ENCODE measurements around the gene CTAG2. TPM values are rescaled to one million over a fixed set of nuclear protein-coding genes. Genes with fewer than 3 reads are reported as not detected.
"Not testable (repeated sequence)": the region's sequence is repeated elsewhere in the genome, so short reads cannot be mapped to it uniquely, and the experiment has no call there.

Gene CTAG2
- total RNA-seq, 1 experiment from 2014 or later, result not detected

DNA sequence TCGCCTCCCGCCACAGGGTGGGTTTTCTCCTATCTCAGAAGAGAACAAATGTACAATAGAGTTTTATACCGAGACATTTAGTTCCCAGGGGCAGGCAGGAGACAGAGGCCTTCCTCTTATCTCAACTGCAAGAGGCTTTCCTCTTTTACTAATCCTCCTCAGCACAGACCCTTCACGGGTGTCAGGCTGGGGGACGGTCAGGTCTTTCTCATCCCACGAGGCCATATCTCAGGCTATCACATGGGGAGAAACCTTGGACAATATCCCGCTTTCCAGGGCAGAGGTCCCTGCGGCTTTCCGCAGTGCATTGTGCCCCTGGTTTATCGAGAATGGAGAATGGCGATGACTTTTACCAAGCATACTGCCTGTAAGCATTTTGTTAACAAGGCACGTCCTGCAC lies 44.6 kb downstream of the CTAG2 start:
- peaks cover 9 to 10% of the 10 kb centered on the region in 2 experiments; a peak in 3 of 4 replicates for H3K4me1 ChIP-seq (ENCODE audit: control insufficient read depth in 1 of 2, insufficient read depth in 2 of 2, low read length in 2 of 2)
- H3K27ac ChIP-seq (ENCODE audit: low read depth, low read length); H3K4me2 ChIP-seq (ENCODE audit: low read length); ATAC-seq; BruUV-seq (replicated peaks); H3K9me3 ChIP-seq (ENCODE audit: control insufficient read depth in 1 of 2, insufficient read depth in 1 of 2, low read depth in 1 of 2, low read length in 2 of 2); H3K79me2 ChIP-seq (ENCODE audit: insufficient read depth, low read length); RAD21 ChIA-PET (ENCODE audit: low non-redundant PET in 1 of 2, low total read pairs in 2 of 2, uncharacterized antibody in 2 of 2, unreplicated experiment in 2 of 2); POLR2A ChIA-PET; H4K20me1 ChIP-seq (ENCODE audit: insufficient read depth); H3K9me2 ChIP-seq (ENCODE audit: insufficient read depth); H3K27me3 ChIP-seq (ENCODE audit: insufficient read depth, low read length); H3K9ac ChIP-seq (ENCODE audit: low read length); intact Hi-C loops (cut with micrococcal nuclease); H2AFZ ChIP-seq (ENCODE audit: low read depth, low read length, poor library complexity, severe bottlenecking); CTCF ChIA-PET; H3K4me3 ChIP-seq (replicated peaks in 1 of 2; ENCODE audit: low read depth in 1 of 2, low read length in 2 of 2); H3K36me3 ChIP-seq (ENCODE audit: control insufficient read depth in 1 of 2, insufficient read depth in 2 of 2, low read length in 2 of 2); DNase-seq (ENCODE audit: low read depth, low spot score): not testable (repeated sequence)

DNA sequence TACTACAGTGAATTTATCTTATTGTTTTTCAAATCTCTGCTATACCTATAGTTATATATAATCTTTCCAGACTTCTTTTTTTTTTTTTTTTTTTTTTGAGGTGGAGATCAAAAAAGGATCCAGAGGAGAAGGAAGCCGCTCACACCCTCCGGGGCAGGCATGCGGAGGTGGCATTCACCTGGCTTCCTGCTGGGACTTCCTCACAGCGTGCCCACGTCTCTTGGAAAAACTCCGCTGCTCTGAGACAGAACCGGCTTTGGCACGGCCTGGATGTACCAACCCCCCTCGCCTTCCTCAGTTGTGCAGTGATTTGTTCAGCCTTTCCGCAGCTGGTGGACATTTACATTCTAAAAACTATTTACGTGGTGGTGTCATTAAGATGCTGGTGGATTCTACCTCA lies 45.4 kb downstream of the CTAG2 start:
- BruUV-seq (replicated peaks); RAD21 ChIA-PET (ENCODE audit: low non-redundant PET in 1 of 2, low total read pairs in 2 of 2, uncharacterized antibody in 2 of 2, unreplicated experiment in 2 of 2); CTCF ChIA-PET: not testable (repeated sequence)

DNA sequence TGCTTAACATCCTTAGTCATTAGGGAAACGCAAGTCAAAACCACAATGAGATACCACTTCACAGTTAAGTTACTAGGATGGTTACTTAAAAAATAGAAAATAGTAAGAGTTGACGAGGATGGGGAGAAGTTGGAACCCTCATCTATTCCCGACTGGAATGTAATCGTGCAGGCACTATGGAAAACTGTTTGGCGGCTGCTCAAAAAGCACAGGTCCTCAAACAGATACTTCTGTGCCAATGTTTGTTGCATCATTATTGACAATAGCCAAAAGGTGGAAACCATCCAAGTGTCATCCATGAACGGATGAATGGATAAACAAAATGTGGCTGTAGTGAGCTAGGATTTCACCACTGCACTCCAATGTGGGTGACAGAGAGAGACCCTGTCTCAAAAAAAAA lies 46.0 kb downstream of the CTAG2 start:
- no peaks in the 10 kb centered on the region for H3K9me3 ChIP-seq (ENCODE audit: control insufficient read depth in 1 of 2, insufficient read depth in 1 of 2, low read depth in 1 of 2, low read length in 2 of 2)
- no peaks in the 10 kb centered on the region for H4K20me1 ChIP-seq (ENCODE audit: insufficient read depth)
- no peak overlapping the region for H3K9ac ChIP-seq (ENCODE audit: low read length)
- H3K27ac ChIP-seq (ENCODE audit: low read depth, low read length), result no peak overlapping the region
- BruUV-seq (replicated peaks), result no TSS peak
- peaks cover 16 to 17% of the 10 kb centered on the region in 2 experiments for H3K4me1 ChIP-seq (ENCODE audit: control insufficient read depth in 1 of 2, insufficient read depth in 2 of 2, low read length in 2 of 2)
- no peak overlapping the region for H2AFZ ChIP-seq (ENCODE audit: low read depth, low read length, poor library complexity, severe bottlenecking)
- H3K27me3 ChIP-seq (ENCODE audit: insufficient read depth, low read length), result no peaks in the 10 kb centered on the region
- H3K79me2 ChIP-seq (ENCODE audit: insufficient read depth, low read length), result no peaks in the 10 kb centered on the region
- no peaks in the 10 kb centered on the region for H3K36me3 ChIP-seq (ENCODE audit: control insufficient read depth in 1 of 2, insufficient read depth in 2 of 2, low read length in 2 of 2)
- no peak overlapping the region for H3K4me3 ChIP-seq (replicated peaks in 1 of 2; ENCODE audit: low read depth in 1 of 2, low read length in 2 of 2)
- POLR2A ChIA-PET, result no interaction called here
- ATAC-seq, result no peak
- no peak overlapping the region for H3K4me2 ChIP-seq (ENCODE audit: low read length)
- TF ChIP-seq, protein P1, sequence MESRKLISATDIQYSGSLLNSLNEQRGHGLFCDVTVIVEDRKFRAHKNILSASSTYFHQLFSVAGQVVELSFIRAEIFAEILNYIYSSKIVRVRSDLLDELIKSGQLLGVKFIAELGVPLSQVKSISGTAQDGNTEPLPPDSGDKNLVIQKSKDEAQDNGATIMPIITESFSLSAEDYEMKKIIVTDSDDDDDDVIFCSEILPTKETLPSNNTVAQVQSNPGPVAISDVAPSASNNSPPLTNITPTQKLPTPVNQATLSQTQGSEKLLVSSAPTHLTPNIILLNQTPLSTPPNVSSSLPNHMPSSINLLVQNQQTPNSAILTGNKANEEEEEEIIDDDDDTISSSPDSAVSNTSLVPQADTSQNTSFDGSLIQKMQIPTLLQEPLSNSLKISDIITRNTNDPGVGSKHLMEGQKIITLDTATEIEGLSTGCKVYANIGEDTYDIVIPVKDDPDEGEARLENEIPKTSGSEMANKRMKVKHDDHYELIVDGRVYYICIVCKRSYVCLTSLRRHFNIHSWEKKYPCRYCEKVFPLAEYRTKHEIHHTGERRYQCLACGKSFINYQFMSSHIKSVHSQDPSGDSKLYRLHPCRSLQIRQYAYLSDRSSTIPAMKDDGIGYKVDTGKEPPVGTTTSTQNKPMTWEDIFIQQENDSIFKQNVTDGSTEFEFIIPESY (IDR thresholded peaks at IDR 0.05; ENCODE audit: extremely low read depth, insufficient replicate concordance, low read length), result no peak
- TF ChIP-seq YY1 (IDR thresholded peaks at IDR 0.05; ENCODE audit: extremely low read depth, insufficient replicate concordance, low read depth, low read length) (no peak), TCF7L2 (IDR thresholded peaks at IDR 0.05; ENCODE audit: borderline replicate concordance, extremely low read depth, insufficient read depth, insufficient read length) (no peak), RAD21 (IDR thresholded peaks at IDR 0.05; ENCODE audit: low read depth) (no peak)
- TF ChIP-seq, protein P2, sequence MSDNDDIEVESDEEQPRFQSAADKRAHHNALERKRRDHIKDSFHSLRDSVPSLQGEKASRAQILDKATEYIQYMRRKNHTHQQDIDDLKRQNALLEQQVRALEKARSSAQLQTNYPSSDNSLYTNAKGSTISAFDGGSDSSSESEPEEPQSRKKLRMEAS (IDR thresholded peaks at IDR 0.05), result no peak
- RAD21 ChIA-PET (ENCODE audit: low non-redundant PET in 1 of 2, low total read pairs in 2 of 2, uncharacterized antibody in 2 of 2, unreplicated experiment in 2 of 2), result no interaction called here
- intact Hi-C loops (cut with micrococcal nuclease), result no loop called here
- CTCF ChIA-PET, result no interaction called here
- H3K9me2 ChIP-seq (ENCODE audit: insufficient read depth), result no peaks in the 10 kb centered on the region
- no peak for DNase-seq (ENCODE audit: low read depth, low spot score)

More for the DNA sequence above, 45.4 kb downstream of the CTAG2 start:
- H3K4me2 ChIP-seq (ENCODE audit: low read length); H3K79me2 ChIP-seq (ENCODE audit: insufficient read depth, low read length); DNase-seq (ENCODE audit: low read depth, low spot score); H3K4me3 ChIP-seq (replicated peaks in 1 of 2; ENCODE audit: low read depth in 1 of 2, low read length in 2 of 2); H3K27me3 ChIP-seq (ENCODE audit: insufficient read depth, low read length); POLR2A ChIA-PET; ATAC-seq; intact Hi-C loops (cut with micrococcal nuclease); H3K9ac ChIP-seq (ENCODE audit: low read length); H3K9me3 ChIP-seq (ENCODE audit: control insufficient read depth in 1 of 2, insufficient read depth in 1 of 2, low read depth in 1 of 2, low read length in 2 of 2); H4K20me1 ChIP-seq (ENCODE audit: insufficient read depth); H3K27ac ChIP-seq (ENCODE audit: low read depth, low read length); H3K9me2 ChIP-seq (ENCODE audit: insufficient read depth); H2AFZ ChIP-seq (ENCODE audit: low read depth, low read length, poor library complexity, severe bottlenecking); H3K36me3 ChIP-seq (ENCODE audit: control insufficient read depth in 1 of 2, insufficient read depth in 2 of 2, low read length in 2 of 2): not testable (repeated sequence)
- H3K4me1 ChIP-seq (ENCODE audit: control insufficient read depth in 1 of 2, insufficient read depth in 2 of 2, low read length in 2 of 2), result peaks cover 16 to 17% of the 10 kb centered on the region in 2 experiments

Measured in HCT116 (cell line).